Measurements from ENCODE around the gene ATP8B4.

The ATP8B4 gene

DNA sequence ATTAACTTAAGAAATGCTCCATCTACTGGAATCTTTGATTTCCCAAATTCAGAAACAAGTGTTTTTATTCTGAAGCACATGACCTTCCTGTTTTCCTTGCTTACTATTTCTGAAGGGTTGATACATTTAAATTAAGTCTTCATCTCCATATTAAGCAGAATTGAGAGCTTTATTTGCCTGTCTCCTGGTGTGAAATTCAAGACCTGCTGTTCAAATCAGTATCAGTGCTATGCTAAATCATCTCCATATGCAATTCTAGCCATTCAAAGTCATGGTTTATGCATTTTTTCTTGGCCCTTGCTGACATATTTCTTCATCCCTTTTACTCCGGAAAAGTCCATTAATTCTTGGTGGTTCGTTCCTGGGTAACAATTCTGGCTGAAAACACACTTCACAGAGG, 195.4 kb downstream of the ATP8B4 start:
- no peak for DNase-seq

DNA sequence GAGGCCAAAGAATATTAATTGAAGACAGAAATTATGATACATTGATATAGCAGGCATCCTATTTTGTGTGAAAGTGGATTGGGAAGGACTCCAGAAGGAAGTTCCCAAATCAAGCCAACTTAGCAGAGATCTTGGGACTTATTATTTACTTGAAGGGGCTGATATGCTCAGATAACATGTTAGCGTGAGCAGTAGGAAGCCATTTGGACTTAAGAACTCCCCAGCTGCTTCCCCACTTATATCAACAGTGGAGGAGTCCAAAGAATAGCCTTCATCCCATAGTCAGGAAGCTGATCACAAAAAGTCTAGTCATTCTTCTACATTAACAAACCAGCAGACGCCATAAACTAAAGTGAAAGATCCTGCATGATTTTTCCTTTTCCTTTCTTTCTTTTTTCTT, 200.0 kb downstream of the ATP8B4 start:
- no peak for DNase-seq

- no peak for DNase-seq
Measured at GRCh38 chr15:49918121-49918520, 200.9 kb downstream of the ATP8B4 start.

DNA sequence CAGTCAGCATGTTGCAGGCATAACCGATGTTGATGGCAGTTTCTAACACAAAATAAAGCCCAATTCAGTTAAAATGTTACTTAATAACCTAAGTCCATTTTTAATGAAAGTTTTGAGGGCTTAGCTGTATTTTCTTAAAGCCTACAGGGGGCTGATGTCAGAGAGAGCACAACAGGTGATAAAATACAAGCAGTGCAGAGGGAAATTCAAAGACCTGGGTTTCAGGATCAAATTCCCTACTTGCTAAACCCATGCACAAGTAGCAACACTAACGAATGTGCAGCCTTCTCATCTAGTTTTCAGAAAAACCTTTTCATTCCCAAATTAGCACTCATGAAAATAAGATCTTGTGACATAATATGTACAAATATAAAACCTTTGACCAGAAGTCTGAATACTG, 202.0 kb downstream of the ATP8B4 start:
- no peak for DNase-seq

- DNase-seq, result no peak
Measured at GRCh38 chr15:49915822-49916221, 203.2 kb downstream of the ATP8B4 start.

DNA sequence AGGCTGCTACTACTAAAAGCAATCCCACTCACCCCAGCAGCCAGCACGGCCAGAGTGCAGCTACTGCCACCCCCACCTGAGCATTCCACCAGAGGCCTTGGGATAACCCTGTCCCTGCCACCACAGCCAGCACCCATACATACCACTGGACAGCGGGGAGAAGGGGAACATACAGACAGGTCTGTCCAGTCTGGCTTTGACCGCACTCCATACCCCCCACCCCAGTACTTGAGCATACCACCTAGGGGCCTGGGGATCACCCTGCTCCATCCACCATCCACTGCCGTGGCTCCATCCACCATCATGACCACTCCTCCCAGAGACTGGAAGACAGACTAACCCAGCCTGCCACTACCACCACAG, 210.1 kb downstream of the ATP8B4 start:
- no peak for DNase-seq

DNA sequence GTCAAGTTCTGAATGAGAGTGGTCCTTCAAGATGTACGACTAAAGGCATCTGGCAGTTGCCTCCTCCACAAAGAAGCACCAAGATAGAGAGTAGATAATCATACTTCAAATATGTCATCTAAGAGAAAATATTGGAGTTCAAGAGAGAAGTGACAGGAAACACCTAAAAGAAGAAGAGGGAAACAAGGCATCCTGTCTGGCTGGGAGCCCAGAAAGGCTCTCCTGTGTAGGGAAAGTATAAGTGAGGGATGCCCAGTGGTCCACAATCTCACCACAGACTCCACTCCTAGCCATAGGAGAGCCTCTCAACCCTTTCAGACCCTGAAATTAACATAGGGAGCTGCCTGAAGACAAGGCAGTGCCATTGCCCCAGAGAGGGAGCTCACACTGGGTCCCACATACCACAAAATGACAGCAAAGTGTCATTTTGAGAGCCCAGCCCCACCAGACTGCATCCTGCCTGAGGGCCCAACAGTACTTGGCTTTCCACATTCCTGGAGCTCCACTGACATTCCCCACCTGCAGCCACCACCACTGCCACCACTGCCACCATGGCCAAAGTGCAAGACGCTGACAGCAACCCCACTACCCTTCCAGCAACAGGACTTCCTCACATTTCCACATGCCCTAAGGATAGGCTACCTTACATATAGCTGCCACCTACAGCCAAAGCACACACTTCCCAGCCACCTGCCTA, 210.6 kb downstream of the ATP8B4 start:
- no peak for DNase-seq

DNA sequence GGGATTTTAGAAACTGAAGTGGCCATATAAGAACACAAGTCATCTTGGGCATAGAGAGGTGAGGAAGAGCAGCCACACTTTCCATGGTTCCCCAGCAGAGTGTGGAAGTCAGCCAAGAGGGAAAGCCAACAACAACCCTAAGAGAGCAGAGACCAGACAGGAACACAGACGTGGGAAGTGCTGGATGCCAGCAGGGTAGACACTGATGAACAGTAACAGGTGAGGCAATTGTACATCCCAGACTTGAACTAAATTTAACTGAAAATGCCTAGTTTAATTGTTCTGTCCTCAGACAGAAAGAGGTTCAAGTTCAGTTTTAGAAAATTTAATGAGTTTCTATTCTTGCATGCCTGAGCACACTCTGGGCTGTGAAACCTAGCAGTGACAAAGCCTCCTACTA, 212.1 kb downstream of the ATP8B4 start:
- DNase-seq, result no peak

- no peak for DNase-seq
Measured at GRCh38 chr15:49905221-49905620, 213.8 kb downstream of the ATP8B4 start.

DNA sequence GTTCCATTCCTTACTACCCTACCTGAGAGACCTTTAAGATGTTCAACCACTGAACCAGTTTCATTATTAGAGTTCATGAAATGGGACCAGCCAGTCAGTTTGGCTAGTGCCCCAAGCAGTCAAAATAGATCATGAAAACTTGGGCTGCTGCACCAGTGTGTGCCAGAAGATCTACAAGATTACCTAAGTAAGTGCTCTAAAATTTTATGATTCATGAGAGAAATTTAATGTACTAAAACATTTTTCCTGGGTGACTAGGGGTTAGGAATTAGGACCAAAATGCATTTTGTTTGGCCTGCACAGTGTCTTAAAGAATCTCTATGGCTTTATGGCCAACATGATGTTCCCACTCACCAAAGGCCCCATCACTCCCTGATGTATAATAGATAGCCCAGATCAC, 214.7 kb downstream of the ATP8B4 start:
- DNase-seq, result no peak

DNA sequence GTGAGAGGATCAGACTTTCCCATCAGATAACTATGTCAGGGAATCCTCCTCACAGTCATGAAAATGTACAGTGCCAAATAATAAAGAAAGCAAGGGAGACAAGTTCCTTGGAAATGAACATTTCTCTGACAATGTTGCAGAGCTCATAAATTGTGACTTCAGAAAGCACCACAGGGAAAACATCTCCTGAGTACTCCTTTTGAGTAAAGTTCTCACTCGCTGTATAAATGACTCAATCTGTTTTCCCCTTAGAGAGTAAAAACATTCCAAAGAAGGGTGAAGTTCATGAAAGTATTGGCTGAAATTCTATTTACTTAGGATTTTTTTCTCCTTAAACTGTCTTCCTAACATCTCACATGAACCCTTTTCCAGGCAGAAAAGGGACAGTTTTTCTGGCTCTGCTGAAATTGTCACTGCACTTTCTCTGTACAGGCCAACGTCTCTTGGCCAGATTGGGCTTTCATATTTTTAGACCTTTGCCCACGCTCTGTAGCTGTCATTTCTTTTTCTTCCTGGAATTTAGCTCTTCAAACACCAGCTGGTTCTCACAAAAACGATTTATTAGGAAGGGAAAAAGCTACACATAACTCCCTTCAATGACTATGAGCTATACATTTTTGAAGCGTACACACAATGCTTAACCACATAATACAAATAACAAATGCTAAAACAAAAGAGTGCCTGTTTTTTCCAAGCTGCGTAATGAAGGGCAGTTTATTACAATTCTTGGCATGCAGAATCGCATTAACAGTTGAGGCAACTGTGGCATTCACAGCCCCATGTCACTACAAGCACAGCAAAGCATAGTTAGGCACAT, 216.1 kb downstream of the ATP8B4 start:
- DNase-seq, result no peak

DNA sequence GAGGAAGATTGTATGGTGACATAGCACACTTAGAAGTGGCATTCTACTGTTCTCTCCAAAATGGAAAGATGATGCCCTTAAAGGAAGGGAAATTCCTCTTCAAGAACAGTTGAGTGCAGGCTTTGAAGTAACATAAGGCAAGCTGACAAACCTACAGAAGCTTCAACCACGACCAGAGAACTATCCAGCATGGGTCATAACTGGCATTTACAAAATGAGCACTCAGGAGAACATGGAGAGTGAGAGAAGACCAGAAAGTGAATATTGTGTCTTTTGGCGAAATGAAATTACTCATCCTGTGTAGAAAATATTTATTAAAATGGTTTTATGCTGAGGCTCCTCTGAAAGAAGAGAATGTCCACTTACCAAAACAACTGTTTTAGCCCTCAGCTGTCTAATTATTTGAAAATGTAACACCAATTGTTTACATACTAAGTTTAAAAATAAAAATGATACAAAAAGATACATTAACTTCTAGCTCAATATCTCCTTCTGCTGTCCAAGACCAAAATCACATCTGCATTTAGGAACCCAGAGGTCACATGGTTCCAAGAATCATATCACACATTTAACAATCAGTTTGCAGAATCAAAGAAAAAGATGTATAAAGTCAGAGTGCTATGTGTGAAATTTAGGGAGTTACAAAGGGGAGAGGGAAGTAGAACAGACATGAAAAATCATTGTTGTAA, 216.9 kb downstream of the ATP8B4 start:
- no peak for DNase-seq

DNA sequence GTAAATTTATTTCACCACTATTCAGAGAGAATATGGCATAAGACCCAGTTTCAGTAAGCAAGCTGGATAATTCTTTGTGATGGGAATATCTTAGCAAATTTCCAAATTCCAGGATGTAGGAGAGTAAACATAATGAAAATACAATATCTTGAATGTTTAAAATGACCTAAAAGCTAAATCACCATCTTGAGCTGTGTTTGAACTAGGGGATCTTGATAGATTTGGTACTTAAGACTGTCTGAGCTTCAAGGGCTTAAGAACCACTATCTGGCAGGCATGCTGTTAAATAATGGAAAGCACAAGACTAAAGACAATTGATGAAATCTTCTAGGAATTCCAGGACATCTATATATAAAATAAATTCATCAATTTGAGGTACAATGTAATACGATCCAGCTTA, 217.7 kb downstream of the ATP8B4 start:
- DNase-seq, result no peak

DNA sequence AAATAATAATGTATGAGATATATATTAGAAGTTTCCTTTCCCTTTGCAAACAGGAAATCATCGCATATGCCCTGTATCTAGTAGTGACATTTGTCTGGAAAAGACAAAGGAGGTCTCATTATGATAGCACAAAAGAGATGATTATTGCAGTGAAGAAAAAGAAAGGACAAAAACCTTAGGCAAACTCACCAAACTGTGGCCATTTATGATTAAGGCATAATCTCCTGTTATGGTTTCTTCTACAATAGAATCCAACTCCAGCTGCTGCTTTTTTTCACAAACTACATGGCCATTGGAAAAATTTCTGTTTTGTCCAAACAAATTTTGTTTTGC, 218.2 kb downstream of the ATP8B4 start:
- no peak for DNase-seq

- DNase-seq, result no peak
Measured at GRCh38 chr15:49900006-49900902, 218.8 kb downstream of the ATP8B4 start.

DNA sequence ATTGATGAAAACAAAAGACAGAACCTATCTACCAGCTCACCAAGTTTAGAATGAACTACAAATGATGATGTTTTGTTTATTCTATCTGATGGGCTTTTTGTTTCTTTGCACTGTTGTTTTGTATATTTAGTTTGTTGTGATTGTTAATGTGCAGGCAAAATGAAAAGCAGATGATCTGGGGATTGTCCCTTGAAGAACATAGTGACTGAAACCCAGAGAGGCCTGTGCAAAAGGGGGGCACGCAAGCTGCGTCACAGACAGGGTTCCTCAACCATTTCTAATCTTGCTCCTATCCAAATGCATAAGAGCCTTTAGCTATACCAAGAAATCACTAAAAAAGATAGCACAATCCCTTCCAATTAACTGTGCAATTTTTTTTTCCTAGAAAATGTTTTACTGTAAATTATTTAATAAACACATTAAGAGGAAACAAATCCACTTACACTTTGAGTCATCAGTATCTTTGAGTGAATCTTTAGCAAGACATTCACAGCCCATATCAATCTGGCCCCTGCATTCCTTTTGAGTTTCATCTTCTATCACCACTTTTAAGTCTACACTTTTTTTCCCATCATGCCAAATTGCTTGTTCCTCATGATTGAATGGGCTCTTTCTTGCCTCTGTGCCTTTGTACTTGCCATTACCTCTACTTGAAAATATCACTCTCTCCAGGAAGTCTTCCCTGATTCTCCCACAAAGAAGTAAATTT, 220.3 kb downstream of the ATP8B4 start:
- no peak for DNase-seq

- DNase-seq, result no peak
Measured at GRCh38 chr15:49898097-49898496, 220.9 kb downstream of the ATP8B4 start.

- DNase-seq, result no peak
Measured at GRCh38 chr15:49895347-49896223, 223.4 kb downstream of the ATP8B4 start.

- DNase-seq, result no peak
Measured at GRCh38 chr15:49890689-49891088, 228.3 kb downstream of the ATP8B4 start.

- DNase-seq, result no peak
Measured at GRCh38 chr15:49889536-49889935, 229.5 kb downstream of the ATP8B4 start.

DNA sequence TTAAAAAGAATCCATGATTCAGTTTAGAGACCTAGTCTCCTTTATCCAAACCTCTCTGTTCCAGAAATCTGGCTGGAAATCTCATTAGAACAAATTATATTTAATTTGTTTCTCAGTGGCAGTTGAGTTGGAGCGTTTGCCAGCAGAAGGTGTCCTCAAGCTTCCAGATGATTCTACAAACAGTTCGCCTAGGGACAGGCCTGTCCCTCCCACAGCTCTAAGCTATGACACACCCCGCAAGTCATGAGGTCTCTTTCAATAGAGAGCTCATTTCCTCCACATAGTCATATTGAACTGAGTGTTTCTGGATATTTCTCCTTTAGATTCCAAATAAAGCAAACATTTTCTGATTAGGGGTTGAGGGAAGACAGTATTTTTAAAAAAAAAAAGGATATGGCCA, 230.3 kb downstream of the ATP8B4 start:
- DNase-seq, result no peak

DNA sequence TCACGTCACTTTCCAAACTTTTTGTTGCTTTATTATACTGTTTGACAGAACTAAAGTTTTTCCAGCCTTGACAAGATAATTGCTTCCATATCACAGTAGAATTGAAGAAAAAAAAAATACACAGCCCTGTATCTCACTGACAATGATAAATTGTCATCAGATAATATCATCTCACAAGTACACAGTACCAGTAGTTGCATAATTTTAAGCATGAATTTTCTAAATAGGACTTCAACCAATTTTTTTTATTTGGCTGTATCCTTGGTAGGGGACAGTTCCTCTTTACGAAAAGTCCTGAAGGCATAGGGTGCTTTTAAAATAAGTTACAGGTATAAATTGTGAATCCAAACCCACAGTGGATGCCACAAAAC, 230.7 kb downstream of the ATP8B4 start:
- DNase-seq, result no peak
